Neural cell (in vitro differentiated cells): ENCODE data around the gene NFE2L1.

Experiments used
- CTCF ChIP-seq: fragments of 450-650 bp; IDR thresholded peaks from 2 replicates; pipeline ENCODE4 v1.5.1; 2014; ENCODE audit warnings: antibody characterized with exemption, mild to moderate bottlenecking, moderate library complexity; ENCODE audit not compliant: poor library complexity, severe bottlenecking
- EZH2 ChIP-seq: fragments of 200-600, 300-800 bp; shearing (Covaris generic), sonication (generic); IDR thresholded peaks from 2 replicates; pipeline ENCODE4 v1.6.1; 2014; ENCODE audit warnings: antibody characterized with exemption, low read length, borderline replicate concordance, mild to moderate bottlenecking; ENCODE audit not compliant: insufficient read depth, poor library complexity, severe bottlenecking
- REST ChIP-seq: IDR thresholded peaks from 2 replicates; pipeline ENCODE4 v1.6.1; 2012; ENCODE audit warnings: borderline replicate concordance
- SMC3 ChIP-seq: fragments of 450-650 bp; conservative IDR thresholded peaks from 2 replicates; pipeline ENCODE4 v1.6.1; 2014; ENCODE audit warnings: antibody characterized with exemption, mild to moderate bottlenecking, moderate library complexity; ENCODE audit not compliant: poor library complexity
- TAF1 ChIP-seq: IDR thresholded peaks from 2 replicates; pipeline ENCODE4 v1.6.1; 2012; ENCODE audit warnings: low read depth

GRCh38 chr17:48038687-48039086, 9.5 kb upstream of the NFE2L1 start:
- TF ChIP-seq EZH2 = no peak
- TF ChIP-seq CTCF = no peak
- TF ChIP-seq SMC3 = no peak
- TF ChIP-seq TAF1 = no peak
- TF ChIP-seq REST = no peak
